Stimulated activated CD8-positive, alpha-beta memory T cell treated with anti-CD3 and anti-CD28 coated beads, Interleukin-15, amount 100 ng/mL, for 4 hours (primary cell): ENCODE data around the gene SAP30BP.

Source experiments
- DNase-seq, 2 donors: peaks; one replicate each; pipeline ENCODE4 v3.0.0-alpha.2; 2020; ENCODE audit warnings: low read depth in 2 of 2

Gene SAP30BP

GRCh38 chr17:75647061-75647460, 20.1 kb upstream of the SAP30BP start:
- DNase-seq = no peak

- DNase-seq = no peak
Measured at GRCh38 chr17:75647921-75648320, 19.2 kb upstream of the SAP30BP start.

GRCh38 chr17:75649687-75650086, 17.5 kb upstream of the SAP30BP start:
- no peak for DNase-seq

- no peak for DNase-seq
Measured at GRCh38 chr17:75650874-75651273, 16.3 kb upstream of the SAP30BP start.

- DNase-seq = no peak
Measured at GRCh38 chr17:75652341-75652740, 14.8 kb upstream of the SAP30BP start.

- DNase-seq = no peak
Measured at GRCh38 chr17:75652934-75653549, 14.1 kb upstream of the SAP30BP start.

- DNase-seq = no peak
Measured at GRCh38 chr17:75654176-75654575, 13.0 kb upstream of the SAP30BP start.

- DNase-seq = no peak
Measured at GRCh38 chr17:75658237-75658636, 8.9 kb upstream of the SAP30BP start.

- DNase-seq = no peak
Measured at GRCh38 chr17:75661531-75661930, 5.6 kb upstream of the SAP30BP start.

- no peak for DNase-seq
Measured at GRCh38 chr17:75662511-75662910, 4.6 kb upstream of the SAP30BP start.

- no peak for DNase-seq
Measured at GRCh38 chr17:75664099-75664549, 3.0 kb upstream of the SAP30BP start.

- no peak for DNase-seq
Measured at GRCh38 chr17:75665981-75666380, 1.2 kb upstream of the SAP30BP start.

GRCh38 chr17:75667825-75668224, 687 bp downstream of the SAP30BP start:
- no peak for DNase-seq

GRCh38 chr17:75668489-75668888, 1.4 kb downstream of the SAP30BP start:
- no peak for DNase-seq

- no peak for DNase-seq
Measured at GRCh38 chr17:75670868-75671267, 3.7 kb downstream of the SAP30BP start.

- DNase-seq = no peak
Measured at GRCh38 chr17:75672011-75672410, 4.9 kb downstream of the SAP30BP start.

GRCh38 chr17:75673487-75673886, 6.3 kb downstream of the SAP30BP start:
- DNase-seq = no peak

- no peak for DNase-seq
Measured at GRCh38 chr17:75676461-75676860, 9.3 kb downstream of the SAP30BP start.

- DNase-seq = no peak
Measured at GRCh38 chr17:75679706-75680211, 12.6 kb downstream of the SAP30BP start.

GRCh38 chr17:75680431-75680830, 13.3 kb downstream of the SAP30BP start:
- DNase-seq = no peak

GRCh38 chr17:75681289-75681688, 14.2 kb downstream of the SAP30BP start:
- DNase-seq = no peak

- DNase-seq = no peak
Measured at GRCh38 chr17:75683583-75683982, 16.4 kb downstream of the SAP30BP start.

- no peak for DNase-seq
Measured at GRCh38 chr17:75684249-75684648, 17.1 kb downstream of the SAP30BP start.

GRCh38 chr17:75684924-75685323, 17.8 kb downstream of the SAP30BP start:
- no peak for DNase-seq
